GM12878 (cell line): ENCODE results near the gene EXPH5.

ENCODE experiments used
- BMI1 ChIP-seq: fragments of 450-650 bp; IDR thresholded peaks from 2 replicates; pipeline ENCODE4 v1.6.1; 2016; ENCODE audit warnings: mild to moderate bottlenecking, moderate library complexity, borderline replicate concordance
- CHD2 ChIP-seq: IDR thresholded peaks from 2 replicates; pipeline ENCODE4 v1.6.1; 2011; ENCODE audit warnings: low read depth, low read length, improper control_type of control experiment, borderline replicate concordance
- MAX ChIP-seq: IDR thresholded peaks from 2 replicates; pipeline ENCODE4 v1.6.1; 2012; ENCODE audit warnings: low read depth, low read length, improper control_type of control experiment
- POLR2A ChIP-seq: IDR thresholded peaks from 2 replicates; pipeline ENCODE4 v1.6.1; 2011; ENCODE audit warnings: low read depth, mild to moderate bottlenecking, low read length
- RAD51 ChIP-seq: fragments of 450-650 bp; IDR thresholded peaks from 2 replicates; pipeline ENCODE4 v1.6.1; 2016; ENCODE audit warnings: moderate library complexity, mild to moderate bottlenecking, inconsistent platforms
- RFX5 ChIP-seq: IDR thresholded peaks from 2 replicates; pipeline ENCODE4 v1.6.1; 2011; ENCODE audit warnings: low read depth, low read length, improper control_type of control experiment
- TCF12 ChIP-seq: IDR thresholded peaks from 2 replicates; pipeline ENCODE4 v1.6.1; 2011; ENCODE audit warnings: low read depth, mild to moderate bottlenecking, low read length
- TF ChIP-seq, protein P1 (sequence below), 3 experiments: IDR thresholded peaks in 2 of 3; conservative IDR thresholded peaks in 1 of 3; 2 replicates each; pipeline ENCODE4 v1.5.1; 2011; ENCODE audit warnings: low read depth in 3 of 3, low read length in 3 of 3, mild to moderate bottlenecking in 3 of 3, control low read depth in 2 of 3, moderate library complexity in 2 of 3, inconsistent platforms in 1 of 3, mixed read lengths in 1 of 3; ENCODE audit not compliant: control insufficient read depth in 2 of 3, insufficient read depth in 1 of 3; ENCODE audit errors: extremely low read depth in 1 of 3

GRCh38 chr11:108593923-108594434, 411 bp upstream of the EXPH5 start:
- TF ChIP-seq RFX5 (no peak), MAX (no peak), RAD51 (no peak), BMI1 (no peak), CHD2 (no peak), TCF12 (no peak), POLR2A (no peak)
- TF ChIP-seq, protein P1, sequence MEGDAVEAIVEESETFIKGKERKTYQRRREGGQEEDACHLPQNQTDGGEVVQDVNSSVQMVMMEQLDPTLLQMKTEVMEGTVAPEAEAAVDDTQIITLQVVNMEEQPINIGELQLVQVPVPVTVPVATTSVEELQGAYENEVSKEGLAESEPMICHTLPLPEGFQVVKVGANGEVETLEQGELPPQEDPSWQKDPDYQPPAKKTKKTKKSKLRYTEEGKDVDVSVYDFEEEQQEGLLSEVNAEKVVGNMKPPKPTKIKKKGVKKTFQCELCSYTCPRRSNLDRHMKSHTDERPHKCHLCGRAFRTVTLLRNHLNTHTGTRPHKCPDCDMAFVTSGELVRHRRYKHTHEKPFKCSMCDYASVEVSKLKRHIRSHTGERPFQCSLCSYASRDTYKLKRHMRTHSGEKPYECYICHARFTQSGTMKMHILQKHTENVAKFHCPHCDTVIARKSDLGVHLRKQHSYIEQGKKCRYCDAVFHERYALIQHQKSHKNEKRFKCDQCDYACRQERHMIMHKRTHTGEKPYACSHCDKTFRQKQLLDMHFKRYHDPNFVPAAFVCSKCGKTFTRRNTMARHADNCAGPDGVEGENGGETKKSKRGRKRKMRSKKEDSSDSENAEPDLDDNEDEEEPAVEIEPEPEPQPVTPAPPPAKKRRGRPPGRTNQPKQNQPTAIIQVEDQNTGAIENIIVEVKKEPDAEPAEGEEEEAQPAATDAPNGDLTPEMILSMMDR (IDR thresholded peaks at IDR 0.05 in 2 of 3, conservative IDR thresholded peaks at IDR 0.05 in 1 of 3; ENCODE audit: control insufficient read depth in 2 of 3, extremely low read depth in 1 of 3, insufficient read depth in 1 of 3, low read depth in 3 of 3, low read length in 3 of 3), result no peak
